Activated T-helper 1 cell treated with Interleukin-2 at 50 U/mL for 16 hours (primary cell): Measurements from ENCODE around the gene ANO10.

Experiments used
- DNase-seq: peaks from one replicate; pipeline ENCODE4 v3.0.0-alpha.2; 2020; ENCODE audit warnings: low read depth

The ANO10 gene

DNA sequence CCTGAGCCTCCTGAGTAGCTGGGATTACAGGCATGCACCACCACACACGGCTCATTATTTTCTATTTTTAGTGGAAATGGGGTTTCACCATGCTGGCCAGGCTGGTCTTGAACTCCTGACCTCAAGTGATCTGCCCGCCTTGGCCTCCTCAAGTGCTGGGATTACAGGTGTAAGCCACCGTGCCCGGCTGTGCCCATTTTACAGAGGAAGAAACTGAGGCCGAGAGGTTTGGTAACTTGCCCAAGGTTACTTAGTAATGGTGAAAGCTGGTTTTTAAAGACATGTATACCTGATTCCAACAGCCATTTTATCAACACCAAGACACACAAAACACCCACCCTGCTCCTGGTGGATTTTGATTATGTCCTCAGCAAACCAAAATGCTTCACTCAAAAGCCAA lies 206.7 kb downstream of the ANO10 start:
- no peak for DNase-seq

- no peak for DNase-seq
Measured at GRCh38 chr3:43413676-43414368, 208.0 kb downstream of the ANO10 start.

DNA sequence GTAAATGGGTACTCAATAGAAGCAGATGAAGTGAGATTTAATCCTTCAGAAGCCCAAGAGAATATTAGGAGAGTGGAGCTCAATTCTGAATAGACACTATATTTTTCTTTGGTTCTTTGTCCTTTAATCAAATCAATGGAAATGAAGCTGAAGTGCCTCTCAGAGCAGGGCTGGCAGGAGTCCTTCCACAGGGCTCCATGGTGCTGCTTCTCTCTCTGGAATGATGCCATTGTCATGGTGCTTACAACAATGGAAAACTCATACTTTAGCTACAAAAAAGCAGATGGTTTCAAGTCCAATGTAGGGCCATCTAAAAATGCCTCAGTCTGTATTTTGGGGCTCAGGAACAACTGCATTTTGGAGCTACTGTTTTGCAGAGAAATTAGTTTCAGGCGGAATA lies 210.4 kb downstream of the ANO10 start:
- no peak for DNase-seq

GRCh38 chr3:43410592-43410991 lies 211.2 kb downstream of the ANO10 start:
- DNase-seq: no peak

- no peak for DNase-seq
Measured at GRCh38 chr3:43409506-43409905, 212.3 kb downstream of the ANO10 start.

- DNase-seq: no peak
Measured at GRCh38 chr3:43406643-43407023, 215.2 kb downstream of the ANO10 start.

GRCh38 chr3:43405888-43406642 lies 215.7 kb downstream of the ANO10 start:
- no peak for DNase-seq

DNA sequence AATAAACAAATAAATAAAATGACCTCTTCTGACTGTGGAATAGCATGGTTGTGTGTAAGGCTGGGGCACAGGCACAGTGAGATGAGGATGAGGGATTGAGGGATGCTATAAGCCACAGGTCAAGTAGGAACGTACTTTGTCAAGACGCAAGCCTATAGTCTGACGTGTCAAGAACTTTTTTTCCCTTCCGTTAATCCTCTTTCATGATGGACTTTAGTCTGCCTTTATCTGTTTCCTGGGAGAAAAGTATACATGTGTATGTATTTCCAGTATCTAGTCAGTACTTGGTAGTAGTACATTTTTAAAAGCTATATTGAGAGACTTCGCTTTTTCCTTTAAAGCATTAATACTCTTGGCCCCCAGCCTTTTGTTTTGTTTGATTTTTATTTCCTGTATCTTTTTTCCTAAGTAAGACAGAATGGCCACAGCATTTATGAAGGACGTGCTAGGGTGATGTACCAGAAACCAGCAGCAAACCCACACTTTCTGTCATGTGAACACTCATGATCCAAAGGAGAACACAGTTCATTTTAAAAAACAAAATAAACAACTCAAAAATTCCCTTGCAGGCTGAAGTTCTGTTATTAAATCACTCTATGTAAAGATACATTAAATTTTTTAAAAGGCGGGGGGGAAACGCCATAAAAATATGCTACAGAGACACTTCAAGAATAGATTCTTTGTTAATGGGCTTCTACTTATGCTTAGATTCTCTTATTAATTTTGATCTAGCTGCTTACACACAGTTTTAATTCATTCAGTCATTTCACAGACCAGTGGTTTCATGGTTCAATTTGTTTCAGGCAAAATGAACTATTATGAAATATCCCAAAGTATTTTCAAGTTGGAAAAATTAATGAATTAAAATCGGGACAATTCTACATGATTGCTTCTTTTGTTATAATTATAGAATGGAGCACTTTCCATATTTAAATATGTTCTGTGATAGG lies 220.8 kb downstream of the ANO10 start:
- no peak for DNase-seq

GRCh38 chr3:43400167-43400566 lies 221.6 kb downstream of the ANO10 start:
- DNase-seq: no peak

DNA sequence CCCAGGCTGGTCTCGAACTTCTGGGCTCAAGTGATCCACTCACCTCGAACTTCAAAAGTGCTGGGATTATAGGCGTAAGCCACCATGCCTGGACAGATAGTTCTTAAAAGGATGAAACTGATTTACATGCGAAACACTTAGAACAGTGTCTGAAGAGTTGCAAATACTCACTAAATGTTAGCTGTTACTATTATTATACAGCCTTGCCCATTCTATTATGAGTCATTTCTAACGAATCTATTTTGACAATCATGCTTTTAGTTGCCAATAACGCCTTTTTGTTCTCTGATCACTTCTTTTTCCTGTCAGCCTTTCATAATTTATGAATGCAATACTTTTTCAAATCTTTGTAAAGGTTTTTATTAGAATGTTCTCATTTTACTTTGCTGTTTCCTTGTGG lies 222.8 kb downstream of the ANO10 start:
- no peak for DNase-seq

DNA sequence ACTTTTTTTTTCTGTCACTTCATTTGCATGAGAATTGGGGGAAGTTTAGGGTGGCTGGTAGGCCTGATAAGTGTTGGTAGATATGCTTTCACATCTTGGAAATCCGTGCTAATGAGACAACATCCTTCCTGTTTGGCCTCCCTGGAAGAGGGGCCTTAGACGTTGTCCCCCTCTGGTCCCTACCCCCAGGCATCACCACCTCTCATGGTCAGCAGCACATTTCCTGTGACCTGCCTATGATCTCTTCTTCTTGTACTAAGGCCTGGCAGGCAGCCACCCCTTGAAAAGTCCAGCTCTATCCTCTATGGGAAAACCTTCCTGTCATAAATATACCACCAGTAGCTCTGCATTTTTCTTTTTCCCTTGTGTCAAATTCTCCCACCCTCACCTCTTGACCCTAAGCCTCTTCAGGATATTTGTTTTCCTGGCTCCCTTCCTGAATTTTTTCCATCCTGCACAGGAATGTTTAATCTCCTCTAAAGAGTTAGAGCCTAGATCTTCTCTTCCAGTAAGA lies 227.7 kb downstream of the ANO10 start:
- no peak for DNase-seq

DNA sequence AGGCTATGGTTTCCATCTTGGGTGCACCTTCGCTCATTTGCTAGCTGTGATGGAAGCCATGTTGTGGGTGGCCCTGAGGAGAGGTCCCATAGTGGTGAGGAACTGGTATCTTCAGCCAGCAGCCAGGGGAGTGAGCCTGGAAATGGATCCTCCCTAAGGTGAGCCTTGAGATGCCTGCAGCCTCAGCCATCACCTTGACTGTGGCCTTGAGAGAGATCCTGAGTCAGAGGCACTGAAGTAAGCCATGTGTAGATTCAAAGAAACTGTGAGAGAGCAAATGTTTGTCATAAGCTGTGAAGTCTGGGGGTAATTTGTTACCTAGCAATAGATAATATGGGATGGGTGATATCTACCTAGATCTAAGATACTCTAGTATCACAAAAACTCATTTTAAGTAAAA lies 230.2 kb downstream of the ANO10 start:
- DNase-seq: no peak

DNA sequence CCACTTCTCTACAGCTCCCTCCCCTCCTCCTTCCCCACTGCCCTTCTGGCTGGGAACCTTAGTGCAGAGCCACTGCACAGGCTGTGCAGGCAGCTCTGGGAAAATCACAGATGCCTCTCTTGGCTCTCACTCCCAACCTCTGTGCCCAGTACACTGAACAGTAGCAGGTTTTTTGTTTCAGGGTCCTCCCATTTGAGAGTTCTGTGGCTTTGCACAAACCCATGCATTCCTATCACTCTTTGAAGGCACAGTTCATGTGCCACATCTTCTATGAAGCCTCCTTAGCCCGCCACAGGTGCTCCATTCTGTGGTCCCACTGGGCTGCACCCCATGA lies 231.6 kb downstream of the ANO10 start:
- no peak for DNase-seq

DNA sequence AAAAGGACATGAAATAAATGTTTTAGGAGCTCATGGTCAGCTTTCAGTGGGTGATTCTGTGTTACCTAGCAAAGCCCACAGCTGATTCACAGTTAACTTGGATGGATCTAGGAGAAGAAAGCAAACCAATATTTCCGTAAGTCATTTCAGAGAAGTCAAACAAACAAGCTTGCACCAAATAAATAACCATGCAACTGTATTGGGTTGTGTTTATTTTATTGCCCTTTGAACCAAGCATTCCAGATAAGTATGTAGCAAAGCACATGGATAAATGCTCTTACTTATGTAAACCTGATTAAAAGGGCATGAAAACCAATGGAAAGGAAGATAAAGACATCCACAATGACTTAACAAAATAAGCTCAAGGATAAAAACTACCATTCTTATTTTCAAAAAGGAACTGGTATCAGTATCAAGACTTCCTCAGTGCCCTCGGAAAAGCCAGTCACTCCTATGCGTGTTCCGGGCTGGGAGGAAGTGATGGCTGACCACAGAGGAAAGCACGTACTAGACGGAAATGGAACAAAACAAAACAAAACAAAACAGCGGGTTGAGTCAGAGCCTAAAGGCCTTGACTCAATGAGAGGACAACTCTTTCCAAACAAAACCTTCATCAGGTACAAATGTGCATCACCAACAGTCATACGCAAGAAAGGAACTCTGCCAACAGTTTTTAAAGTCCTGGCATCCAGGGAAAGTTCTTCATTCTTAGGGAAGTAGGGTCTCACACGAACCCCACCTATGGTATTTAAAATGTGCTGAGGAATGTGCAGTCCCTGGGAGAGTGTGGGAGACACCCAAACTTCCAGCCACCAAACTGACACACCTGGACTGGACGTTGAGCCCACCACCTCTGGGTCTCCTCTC lies 232.2 kb downstream of the ANO10 start:
- peak; percentile 60 for DNase-seq

- DNase-seq: no peak
Measured at GRCh38 chr3:43388915-43389314, 232.9 kb downstream of the ANO10 start.

GRCh38 chr3:43388175-43388574 lies 233.6 kb downstream of the ANO10 start:
- no peak for DNase-seq

DNA sequence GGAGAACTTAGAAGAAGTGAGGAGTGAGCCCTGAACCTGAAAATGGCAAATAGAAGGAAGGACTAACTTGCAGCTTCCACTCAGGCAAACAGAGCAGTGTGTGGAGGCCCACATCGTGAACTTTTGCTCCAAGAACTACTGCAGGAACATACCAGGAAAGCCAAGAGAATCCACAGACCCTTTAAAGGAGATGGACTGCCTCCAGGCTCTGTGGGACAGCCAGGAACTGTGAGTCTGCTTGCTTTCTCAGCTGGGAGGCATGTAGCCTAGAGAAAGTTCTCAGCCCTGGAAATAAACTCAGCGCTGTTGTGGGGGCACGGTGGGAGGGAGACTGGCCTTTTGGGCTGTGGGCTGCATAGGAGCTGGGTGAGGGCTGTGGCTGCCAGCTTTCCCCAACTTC lies 242.5 kb downstream of the ANO10 start:
- DNase-seq: no peak

GRCh38 chr3:43378066-43378935 lies 243.5 kb downstream of the ANO10 start:
- peak; percentile 38 for DNase-seq

DNA sequence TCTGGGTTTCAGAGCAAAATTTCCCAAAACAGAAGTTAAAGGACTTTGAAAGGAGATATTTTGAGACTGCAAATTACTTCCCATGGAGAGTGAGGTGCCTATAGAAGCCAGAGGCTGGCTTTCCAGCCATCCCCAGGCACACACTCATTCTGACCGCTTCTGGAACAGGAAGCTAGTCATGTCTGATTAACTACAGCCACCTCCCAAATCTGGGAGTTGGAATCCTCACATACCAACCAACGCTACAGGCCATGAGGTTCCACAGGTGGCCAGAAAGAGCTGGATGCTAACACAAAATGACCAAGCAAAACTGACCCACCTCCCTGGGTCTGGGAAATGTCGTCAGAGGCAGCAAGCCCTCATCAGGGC lies 248.3 kb downstream of the ANO10 start:
- DNase-seq: no peak

DNA sequence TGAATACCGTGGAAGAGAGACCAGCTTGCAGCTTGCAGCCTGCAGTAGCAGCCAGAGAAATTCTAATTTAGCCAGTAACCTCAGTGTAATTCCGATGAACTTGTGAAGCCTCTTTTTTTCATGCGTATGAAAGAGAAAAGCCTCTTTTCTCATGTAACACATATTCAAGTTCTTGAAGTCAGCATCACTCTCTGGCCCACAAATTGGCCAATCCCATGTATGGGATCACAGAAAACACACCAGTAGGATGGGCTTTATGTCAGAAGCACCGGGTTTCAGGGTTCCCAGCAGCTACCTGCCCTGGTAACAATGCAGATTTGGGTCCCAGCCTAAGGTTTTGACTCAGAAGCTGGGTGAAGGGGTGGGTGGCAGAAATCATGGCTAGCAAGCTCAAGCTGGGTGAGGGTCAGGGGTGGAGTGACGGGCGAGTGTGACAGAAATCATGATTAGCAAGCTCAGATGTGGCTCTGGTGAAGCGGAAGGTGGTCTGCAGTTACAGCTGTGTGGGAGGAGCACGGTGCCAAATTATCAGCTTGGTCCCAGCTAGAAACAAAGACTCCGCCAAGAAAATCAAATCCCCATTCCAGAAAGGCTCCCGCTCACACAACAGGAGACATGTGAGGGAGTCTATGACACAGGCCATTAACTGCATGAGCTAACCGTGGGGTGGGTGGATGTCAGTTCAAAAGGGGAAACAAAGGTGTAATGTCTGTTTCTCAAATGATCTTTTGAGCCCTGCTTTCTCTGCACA lies 248.8 kb downstream of the ANO10 start:
- no peak for DNase-seq
